SW480 (cell line): Measurements from ENCODE around the gene ADPGK.
"Not testable (repeated sequence)": the region's sequence is repeated elsewhere in the genome, so short reads cannot be mapped to it uniquely, and the experiment has no call there.

Experiments
- DNase-seq: peaks from one replicate; pipeline ENCODE4 v3.0.0-alpha.2; 2016; ENCODE audit warnings: low spot score

The ADPGK gene

DNA sequence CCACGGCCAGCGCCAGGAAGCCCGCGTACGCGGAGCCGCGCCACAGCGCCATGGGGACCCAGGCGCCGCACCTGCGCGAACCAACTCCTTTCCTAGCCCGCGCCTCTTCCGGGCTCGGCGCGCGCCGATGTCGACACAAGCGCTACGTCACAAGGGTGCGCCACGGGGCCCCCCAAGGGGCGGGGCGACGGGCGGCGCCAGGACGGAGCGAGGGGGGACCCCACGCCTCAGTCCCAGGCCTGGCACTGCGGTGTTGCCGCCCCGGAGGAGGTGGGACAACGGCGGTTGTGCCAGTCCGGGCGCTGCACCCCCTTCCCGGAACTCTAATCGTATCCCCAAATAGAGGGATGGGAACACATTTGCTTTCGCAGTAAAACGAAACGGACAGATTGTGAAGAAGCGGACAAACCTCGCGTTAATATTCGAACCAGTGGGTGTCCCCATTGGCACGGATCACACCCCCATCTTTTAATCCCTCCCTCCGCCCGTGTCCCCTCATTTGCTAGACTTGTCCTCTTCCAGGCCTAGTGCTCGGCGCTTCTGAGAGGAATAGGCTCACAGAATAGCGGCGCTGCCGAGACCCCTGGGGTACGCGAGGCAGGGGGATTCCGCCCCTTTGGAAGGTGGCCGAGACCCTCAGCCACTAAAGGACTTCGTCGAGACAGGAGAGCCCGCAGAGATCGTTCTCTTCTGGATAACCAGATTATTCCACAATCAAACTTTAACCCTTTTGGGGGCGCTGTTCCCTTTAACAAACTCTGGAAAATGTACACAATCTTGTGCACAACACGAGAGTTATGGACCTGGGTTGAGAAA is at the start of gene ADPGK:
Gene ADPGK, minus strand, starts transcription at position 119 of the 816 bp plus-strand sequence. Its CDS starts 67 bp downstream, at position 52.
- DNase-seq: peak; percentile 88

- DNase-seq: no peak
These were observed 43.7 kb upstream of the ADPGK start for GRCh38 chr15:72827226-72827625.

DNA sequence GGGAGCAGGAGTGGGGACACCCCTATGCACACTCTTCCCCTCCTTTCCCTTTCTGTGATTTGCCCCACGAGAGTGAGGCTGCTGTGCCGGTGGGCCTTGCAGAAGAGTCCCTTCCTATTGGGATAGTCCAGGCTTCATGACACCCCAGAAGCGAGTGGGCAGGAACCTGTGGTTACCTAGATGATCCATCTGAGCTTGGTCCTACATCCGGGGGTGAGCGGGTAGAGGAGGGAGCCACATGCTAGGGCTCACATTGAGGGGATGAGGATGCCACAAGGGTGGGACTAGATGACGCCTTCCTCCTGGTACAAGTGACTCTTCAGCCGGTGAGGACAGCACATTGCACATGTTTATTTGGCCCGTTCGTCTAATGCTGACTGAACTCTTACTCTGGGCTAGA is 43.1 kb upstream of the ADPGK start:
- no peak for DNase-seq

DNA sequence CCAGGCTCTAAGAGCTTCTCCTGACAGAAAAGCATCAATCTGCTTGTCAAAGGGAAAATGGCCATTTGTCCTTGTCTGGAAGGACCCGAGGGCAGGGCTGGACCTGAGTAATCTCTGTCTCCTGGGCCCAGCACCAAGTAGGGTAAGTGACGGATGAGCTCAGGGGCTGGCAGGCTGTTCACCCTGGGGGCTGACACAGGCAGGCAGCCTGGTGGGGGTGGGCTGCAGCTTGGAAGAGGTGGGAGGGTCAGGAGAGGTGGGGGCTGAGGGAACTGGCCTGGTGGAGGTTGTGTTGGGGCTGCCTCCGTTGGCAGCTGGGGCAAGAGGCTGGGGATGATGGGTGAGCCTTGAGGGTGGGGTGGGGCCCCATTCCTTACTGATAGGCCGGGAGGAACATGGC is 42.3 kb upstream of the ADPGK start:
- no peak for DNase-seq

- DNase-seq: no peak
These were observed 41.2 kb upstream of the ADPGK start for GRCh38 chr15:72824781-72825180.

GRCh38 chr15:72824112-72824511 is 40.6 kb upstream of the ADPGK start:
- no peak for DNase-seq

- no peak for DNase-seq
These were observed 36.7 kb upstream of the ADPGK start for GRCh38 chr15:72820278-72820677.

GRCh38 chr15:72818632-72819031 is 35.1 kb upstream of the ADPGK start:
- no peak for DNase-seq

- DNase-seq: no peak
These were observed 29.9 kb upstream of the ADPGK start for GRCh38 chr15:72813345-72814004.

- DNase-seq: peak; percentile 19
These were observed 25.8 kb upstream of the ADPGK start for GRCh38 chr15:72809329-72809728.

DNA sequence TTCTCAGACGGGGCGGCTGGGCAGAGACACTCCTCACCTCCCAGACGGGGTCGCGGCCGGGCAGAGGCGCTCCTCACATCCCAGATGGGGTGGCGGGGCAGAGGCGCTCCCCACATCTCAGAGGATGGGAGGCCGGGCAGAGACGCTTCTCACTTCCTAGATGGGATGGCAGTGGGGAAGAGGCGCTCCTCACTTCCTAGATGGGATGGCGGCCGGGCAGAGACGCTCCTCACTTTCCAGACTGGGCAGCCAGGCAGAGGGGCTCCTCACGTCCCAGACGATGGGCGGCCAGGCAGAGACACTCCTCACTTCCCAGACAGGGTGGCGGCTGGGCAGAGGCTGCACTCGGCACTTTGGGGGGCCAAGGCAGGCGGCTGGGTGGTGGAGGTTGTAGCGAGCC is 23.8 kb upstream of the ADPGK start:
- DNase-seq: not testable (repeated sequence)

- no peak for DNase-seq
These were observed 19.4 kb upstream of the ADPGK start for GRCh38 chr15:72803006-72803405.

GRCh38 chr15:72801590-72802325 is 18.2 kb upstream of the ADPGK start:
- no peak for DNase-seq

DNA sequence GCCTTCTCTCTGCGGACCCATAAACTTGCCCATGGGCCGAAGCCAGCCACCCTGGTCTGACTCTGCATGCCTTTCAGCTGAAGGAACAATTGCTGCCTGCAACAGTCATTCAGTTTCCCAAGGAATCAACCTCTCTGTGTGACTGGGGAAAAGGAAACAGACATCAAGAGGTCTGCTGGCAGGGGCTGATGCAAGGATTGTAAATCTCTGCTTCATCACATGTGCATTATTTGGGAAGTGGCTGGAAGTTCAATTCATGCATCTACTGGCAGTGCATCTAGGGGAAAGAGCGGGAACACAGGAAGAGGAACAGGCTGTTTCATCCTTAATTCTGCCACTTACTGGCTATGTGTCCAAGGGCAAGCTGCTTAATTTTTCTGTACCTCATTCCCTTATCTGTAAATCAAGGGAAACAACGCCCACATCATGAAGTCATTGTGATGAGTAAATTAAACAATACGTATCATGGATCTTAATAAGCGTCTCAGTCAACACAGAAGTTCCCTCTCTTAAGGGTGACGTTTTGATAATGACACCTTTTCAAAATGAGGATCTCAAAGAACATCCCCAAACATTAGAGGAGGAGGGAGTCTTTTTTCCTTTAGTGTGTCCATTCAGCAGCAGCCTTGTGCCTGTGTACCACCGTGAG is 17.4 kb upstream of the ADPGK start:
- no peak for DNase-seq

DNA sequence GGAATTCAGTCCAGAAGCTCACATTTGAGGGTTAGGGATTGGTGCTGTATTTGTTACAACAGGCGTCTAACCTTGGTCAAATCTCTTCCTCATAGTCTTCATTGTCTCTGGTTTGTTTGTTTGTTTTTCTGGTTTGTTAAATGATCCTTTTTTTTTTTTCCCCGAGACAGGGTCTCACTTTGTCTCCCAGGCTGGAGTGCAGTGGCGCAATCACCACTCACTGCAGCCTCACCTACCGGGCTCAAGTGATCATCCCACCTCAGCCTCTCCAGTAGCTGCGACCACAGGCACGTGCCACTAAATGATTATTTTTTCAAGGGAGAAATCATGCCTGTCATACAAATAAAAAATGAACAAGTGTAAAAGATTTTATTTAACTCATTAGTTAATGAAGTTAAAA is 14.3 kb upstream of the ADPGK start:
- no peak for DNase-seq

DNA sequence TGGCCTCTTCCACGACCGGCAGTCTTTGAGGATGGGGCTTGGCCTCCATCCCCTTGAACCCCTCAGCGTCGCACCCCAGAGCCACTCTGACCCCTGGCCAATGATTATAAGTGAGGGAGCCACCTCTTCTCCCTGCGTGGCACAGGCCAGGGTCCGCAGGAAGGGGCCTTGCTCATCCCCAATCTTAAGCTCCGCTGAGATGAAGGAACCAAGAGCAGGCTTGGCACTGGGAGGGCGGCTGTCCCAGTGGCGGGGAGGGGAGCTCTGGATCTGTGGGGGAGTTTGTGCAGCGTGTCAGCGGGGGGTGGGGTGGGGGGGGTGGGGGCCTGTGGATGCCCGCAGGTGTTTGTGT is 13.8 kb upstream of the ADPGK start:
- no peak for DNase-seq

DNA sequence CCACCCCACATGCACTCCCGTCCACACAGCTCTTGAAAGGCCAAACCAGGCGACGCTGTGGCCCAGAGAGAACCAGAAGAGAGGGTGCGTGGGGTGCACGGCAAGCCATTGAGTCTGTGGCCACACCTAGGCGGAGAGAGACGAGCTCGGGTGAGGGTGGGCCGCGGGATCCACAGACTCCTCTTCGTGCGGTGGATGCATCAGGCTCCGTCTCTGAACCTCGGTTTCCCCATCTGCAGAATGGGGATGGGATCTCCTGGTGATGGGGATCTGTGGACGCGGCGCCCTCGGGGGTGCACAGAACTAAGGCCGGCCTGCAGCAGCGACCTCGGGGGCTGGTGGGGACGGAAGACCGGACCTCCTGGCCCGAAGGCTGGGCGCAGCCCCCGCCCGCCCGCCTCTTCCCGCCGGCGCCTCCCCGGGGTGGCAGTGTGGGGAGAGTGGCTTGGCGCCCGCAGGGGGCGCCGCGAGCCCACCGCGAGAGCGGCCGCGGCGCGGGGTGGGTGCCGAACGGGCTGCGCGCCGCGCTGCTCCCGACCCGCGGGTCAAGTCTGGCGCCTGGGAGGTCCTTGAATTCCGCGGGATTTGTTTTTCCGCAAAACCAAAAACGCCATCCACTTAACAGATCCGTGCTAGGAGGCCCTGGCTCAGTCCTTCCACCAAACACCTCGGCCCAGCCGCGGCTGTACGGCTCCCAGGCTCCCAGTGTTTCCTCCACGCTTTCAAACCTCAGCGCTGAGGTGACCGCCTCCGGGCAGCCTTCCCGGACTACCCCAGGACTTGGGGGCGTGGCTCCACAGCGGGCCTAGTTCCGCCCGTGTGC is 13.2 kb upstream of the ADPGK start:
- DNase-seq: peak; percentile 58

GRCh38 chr15:72796210-72796514 is 12.6 kb upstream of the ADPGK start:
- DNase-seq: peak; percentile 50

GRCh38 chr15:72793766-72794660 is 10.5 kb upstream of the ADPGK start:
- DNase-seq: no peak

GRCh38 chr15:72792431-72792830 is 8.9 kb upstream of the ADPGK start:
- no peak for DNase-seq
